GM18907 (cell line): ENCODE measurements around the gene GUCA2B.

Source experiments
- ATAC-seq: cut with Tn5 transposase; IDR thresholded peaks from one replicate; pipeline ENCODE4 v1.9.1; 2021; ENCODE audit warnings: mild to moderate bottlenecking, moderate library complexity; ENCODE audit not compliant: unreplicated experiment

GUCA2B gene

DNA sequence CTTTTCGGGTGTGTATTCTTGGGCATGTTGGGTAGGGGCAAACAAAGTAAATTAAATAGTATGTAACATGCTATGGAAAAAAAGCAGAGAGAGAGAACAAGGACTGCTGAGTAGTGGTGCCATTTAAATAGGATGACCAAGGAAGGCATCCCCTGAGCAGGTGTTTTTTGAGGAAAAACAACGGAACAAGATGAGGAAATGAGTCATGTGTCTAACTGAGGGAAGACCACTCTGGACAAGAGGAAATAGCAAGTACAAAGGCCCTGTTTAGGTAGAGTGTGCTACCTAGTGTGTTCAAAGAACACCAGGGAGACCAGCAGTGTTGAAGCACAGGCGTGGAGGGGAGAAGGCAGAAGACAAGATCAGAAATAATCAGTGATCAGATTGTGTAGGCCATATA, 31.4 kb downstream of the GUCA2B start:
- ATAC-seq = no peak

DNA sequence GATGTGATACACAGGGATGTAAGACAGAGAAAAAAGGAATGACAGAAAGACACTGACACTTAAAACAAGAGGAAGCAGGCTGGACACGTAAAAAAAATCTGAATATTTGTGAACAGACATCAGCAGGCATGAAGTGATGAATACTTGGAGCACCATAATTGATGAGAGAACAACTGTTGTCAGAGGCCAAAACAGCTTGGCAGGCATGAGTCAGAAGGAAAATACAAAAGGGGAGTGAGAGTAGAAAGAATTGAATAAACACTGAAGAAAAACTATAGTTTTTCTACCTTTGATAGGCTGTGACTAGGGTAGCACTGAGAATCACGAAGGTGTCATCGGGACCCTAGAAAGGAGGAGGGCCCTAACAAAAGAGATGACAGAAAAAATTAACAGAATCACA, 32.9 kb downstream of the GUCA2B start:
- no peak for ATAC-seq

DNA sequence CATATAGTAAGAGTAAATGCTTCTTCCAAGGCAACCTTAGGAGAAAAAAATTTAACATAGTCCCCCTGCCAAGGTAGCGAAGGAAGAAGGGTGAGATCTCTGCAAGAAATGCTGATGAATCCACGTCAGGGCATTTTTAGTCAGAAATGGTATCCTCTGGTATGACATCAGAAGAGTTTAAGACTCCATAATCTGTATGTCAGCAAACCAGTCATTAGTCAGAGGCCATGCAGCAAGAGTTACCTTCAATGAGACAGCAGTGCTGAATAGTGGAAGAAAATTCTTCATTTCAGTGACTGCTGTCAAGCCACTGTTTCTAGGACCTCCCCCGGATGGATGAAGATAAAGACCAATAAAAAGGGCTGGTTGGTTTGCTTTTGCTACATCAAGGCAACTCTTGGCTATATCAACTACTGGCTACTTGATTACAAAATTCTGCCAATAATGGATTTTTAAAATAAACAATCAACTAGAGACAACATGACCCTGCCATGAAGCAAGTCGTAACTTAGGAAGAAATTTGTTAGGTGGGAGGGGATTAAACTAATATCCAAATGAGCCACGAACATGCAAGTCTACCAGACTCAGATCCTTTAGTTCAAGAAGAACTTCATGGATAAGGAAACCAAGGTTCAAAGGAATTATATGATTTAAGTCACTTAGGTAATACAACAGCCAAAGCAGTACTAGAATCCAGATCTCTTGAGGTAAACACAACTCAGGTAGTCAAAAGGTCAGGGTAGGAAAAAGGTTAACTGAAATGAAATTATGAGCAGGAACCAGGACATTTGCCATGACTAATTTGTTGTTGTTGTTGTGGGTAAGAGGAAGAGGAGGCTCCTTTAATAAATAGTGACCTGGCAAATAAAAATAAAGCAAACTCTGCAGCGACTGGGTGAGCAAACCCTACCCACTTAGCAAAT, 37.0 kb downstream of the GUCA2B start:
- no peak for ATAC-seq

DNA sequence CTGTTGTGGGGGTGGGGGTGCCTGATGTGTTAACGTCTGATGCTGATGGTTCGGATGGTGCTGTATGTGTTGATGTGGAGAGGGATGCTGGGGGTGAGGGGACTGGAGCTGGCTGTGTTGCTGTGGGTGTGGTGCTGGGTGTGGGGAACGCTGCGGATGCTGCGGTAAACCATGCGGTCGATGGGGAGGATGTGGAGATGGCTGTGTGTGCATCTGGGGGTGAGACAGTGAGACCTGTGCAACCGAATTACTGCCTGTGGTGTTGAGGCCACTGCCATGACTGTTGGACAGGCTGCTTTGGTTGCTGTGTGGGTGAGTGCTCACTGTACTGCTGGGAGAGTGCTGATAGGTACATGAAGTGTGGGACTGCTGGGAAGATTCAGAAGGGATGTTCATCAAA, 38.1 kb downstream of the GUCA2B start:
- no peak for ATAC-seq

DNA sequence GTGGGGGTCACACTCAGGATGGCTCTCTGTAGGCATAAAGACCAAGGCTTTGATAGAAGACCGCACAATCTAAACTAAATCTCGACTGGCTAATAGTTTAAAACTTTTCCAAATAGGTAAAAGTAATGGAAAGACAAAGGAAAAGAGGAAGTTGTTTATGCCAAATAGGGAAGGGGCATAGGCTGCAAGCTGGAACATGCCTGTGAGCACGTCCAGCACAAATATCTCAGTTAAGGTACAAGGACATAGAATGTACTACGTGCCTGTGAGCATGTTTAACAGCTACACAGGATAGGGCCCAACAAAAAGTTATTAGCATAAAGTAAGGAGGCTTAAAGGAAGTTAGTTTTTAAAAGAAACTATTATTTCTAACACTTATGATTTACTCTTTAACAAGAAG, 38.9 kb downstream of the GUCA2B start:
- ATAC-seq = no peak

DNA sequence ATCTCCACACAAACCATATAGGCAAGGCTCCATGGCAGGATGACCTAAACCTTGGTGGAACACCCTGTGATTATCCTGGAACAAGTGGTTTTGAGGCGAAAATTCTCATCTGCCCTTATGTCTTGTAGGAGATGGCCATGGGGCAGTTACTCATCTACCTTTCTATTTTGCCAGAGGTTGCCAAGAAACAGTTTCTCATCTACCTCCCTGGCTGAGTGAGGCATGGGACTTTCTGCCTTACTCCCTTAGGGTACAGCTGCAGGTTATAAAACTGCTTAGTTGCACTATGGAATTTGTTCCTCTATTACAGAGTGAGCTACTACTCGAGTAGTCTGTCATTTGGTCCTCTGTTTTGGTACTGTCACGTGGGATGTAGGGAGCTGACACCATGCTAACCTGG, 42.6 kb downstream of the GUCA2B start:
- no peak for ATAC-seq

DNA sequence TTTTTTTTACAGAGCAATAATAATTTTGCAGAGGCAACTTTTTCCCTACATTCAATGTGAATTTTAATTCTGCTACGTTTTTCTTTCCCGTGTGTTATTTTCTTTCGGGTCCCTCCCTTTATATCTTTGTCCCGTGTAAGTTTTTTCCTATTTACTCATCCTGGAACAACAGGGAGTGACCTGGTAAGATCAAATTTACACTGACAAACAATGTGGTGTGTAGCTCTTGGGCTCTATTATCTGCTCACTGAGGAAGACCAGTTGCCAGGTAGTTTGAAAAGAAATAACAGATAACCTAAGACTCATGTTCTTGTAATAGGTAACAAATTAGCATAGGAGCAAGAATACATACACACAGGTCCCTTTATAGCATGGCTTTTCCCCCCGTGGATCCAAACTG, 45.0 kb downstream of the GUCA2B start:
- no peak for ATAC-seq

DNA sequence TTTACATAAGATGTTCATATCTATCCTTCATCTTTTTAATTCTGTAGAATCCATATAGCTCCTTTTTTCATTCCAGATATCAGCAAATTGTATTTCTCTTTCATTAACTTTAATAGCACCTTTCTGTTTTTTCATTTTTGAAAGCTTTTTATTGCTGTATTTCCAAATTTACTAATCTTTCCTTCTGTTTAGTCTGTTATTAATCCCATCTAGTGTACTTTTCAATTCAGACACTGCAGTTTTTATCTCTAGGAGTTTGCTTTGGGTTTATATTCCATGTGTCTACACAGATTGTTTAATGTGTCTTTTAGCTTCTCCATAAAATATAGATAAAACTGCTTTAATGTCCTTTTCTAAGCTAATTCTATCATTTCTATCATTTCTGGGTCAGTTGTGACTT, 48.8 kb downstream of the GUCA2B start:
- ATAC-seq = no peak
